H9 (cell line): Measurements from ENCODE around the gene PIK3CD. TPM values are rescaled to one million over a fixed set of nuclear protein-coding genes. Genes with fewer than 3 reads are reported as not detected.

Experiments
- DNase-seq: peaks from one replicate; pipeline ENCODE4 v3.0.0-alpha.2; 2017
- H2AFZ ChIP-seq: one replicate; pipeline ENCODE4 v1.6.1; 2013; ENCODE audit warnings: mild to moderate bottlenecking, low read length, control low read depth, moderate library complexity
- H2AK5ac ChIP-seq: 2 replicates; pipeline ENCODE4 v1.6.1; 2013; ENCODE audit warnings: low read length, control low read depth, mixed read lengths; ENCODE audit not compliant: insufficient read length
- H2BK120ac ChIP-seq: one replicate; pipeline ENCODE4 v1.6.1; 2013; ENCODE audit warnings: low read depth, mild to moderate bottlenecking, low read length, control low read depth, inconsistent platforms; ENCODE audit not compliant: poor library complexity, severe bottlenecking
- H2BK12ac ChIP-seq: 2 replicates; pipeline ENCODE4 v1.6.1; 2013; ENCODE audit warnings: low read length, control low read depth, mixed read lengths, low read depth; ENCODE audit not compliant: insufficient read length
- H2BK15ac ChIP-seq: 2 replicates; pipeline ENCODE4 v1.6.1; 2013; ENCODE audit warnings: low read depth, low read length, control low read depth
- H2BK20ac ChIP-seq: one replicate; pipeline ENCODE4 v1.6.1; 2013; ENCODE audit warnings: low read depth, mild to moderate bottlenecking, low read length, control low read depth, inconsistent platforms; ENCODE audit not compliant: poor library complexity, severe bottlenecking
- H2BK5ac ChIP-seq: 2 replicates; pipeline ENCODE4 v1.6.1; 2013; ENCODE audit warnings: low read length, control low read depth, mixed read lengths; ENCODE audit not compliant: insufficient read length
- H3K14ac ChIP-seq: 2 replicates; pipeline ENCODE4 v1.6.1; 2013; ENCODE audit warnings: low read length, control low read depth; ENCODE audit not compliant: insufficient read depth
- H3K18ac ChIP-seq: 2 replicates; pipeline ENCODE4 v1.6.1; 2013; ENCODE audit warnings: low read depth, mild to moderate bottlenecking, mixed read lengths, low read length, control low read depth; ENCODE audit not compliant: insufficient read length
- H3K23ac ChIP-seq: 2 replicates; pipeline ENCODE4 v1.6.1; 2013; ENCODE audit warnings: low read length, control low read depth, mixed read lengths, low read depth; ENCODE audit not compliant: insufficient read length
- H3K23me2 ChIP-seq: 2 replicates; pipeline ENCODE4 v1.6.1; 2013; ENCODE audit warnings: low read depth, mild to moderate bottlenecking, mixed read lengths, low read length, control low read depth; ENCODE audit not compliant: insufficient read length, poor library complexity, severe bottlenecking
- H3K27ac ChIP-seq: 2 replicates; pipeline ENCODE4 v1.5.1; 2013; ENCODE audit warnings: low read length, control low read depth, mixed read lengths, low read depth; ENCODE audit not compliant: insufficient read length
- H3K27me3 ChIP-seq: 2 replicates; pipeline ENCODE4 v1.6.1; 2013; ENCODE audit warnings: low read length, control low read depth, inconsistent platforms; ENCODE audit not compliant: insufficient read depth
- H3K4ac ChIP-seq: 2 replicates; pipeline ENCODE4 v1.6.1; 2013; ENCODE audit warnings: low read depth, mild to moderate bottlenecking, control low read depth, inconsistent platforms, low read length, moderate library complexity
- H3K4me1 ChIP-seq: 2 replicates; pipeline ENCODE4 v1.6.1; 2013; ENCODE audit warnings: low read length, control low read depth, inconsistent platforms; ENCODE audit not compliant: insufficient read depth
- H3K4me2 ChIP-seq: 2 replicates; pipeline ENCODE4 v1.6.1; 2013; ENCODE audit warnings: low read length, control low read depth, mixed read lengths; ENCODE audit not compliant: insufficient read length, insufficient read depth
- H3K56ac ChIP-seq: 2 replicates; pipeline ENCODE4 v1.6.1; 2013; ENCODE audit warnings: low read depth, mild to moderate bottlenecking, mixed read lengths, low read length, control low read depth; ENCODE audit not compliant: insufficient read length
- H3K79me1 ChIP-seq: 2 replicates; pipeline ENCODE4 v1.6.1; 2013; ENCODE audit warnings: low read depth, mild to moderate bottlenecking, moderate library complexity, low read length, control low read depth, inconsistent platforms; ENCODE audit not compliant: insufficient read depth, poor library complexity, severe bottlenecking
- H3K79me2 ChIP-seq: 2 replicates; pipeline ENCODE4 v1.6.1; 2013; ENCODE audit warnings: low read length, control low read depth, inconsistent platforms; ENCODE audit not compliant: insufficient read depth
- H3K9ac ChIP-seq: 2 replicates; pipeline ENCODE4 v1.6.1; 2013; ENCODE audit warnings: low read length, control low read depth, mixed read lengths; ENCODE audit not compliant: insufficient read length; ENCODE audit errors: extremely low read depth
- H3K9me3 ChIP-seq: one replicate; pipeline ENCODE4 v1.6.1; 2013; ENCODE audit warnings: low read depth, low read length, inconsistent platforms; ENCODE audit not compliant: control insufficient read depth
- H3T11ph ChIP-seq: one replicate; pipeline ENCODE4 v1.6.1; 2013; ENCODE audit warnings: mild to moderate bottlenecking, low read length, control low read depth, inconsistent platforms
- H4K20me1 ChIP-seq: one replicate; pipeline ENCODE4 v1.6.1; 2013; ENCODE audit not compliant: control insufficient read depth, insufficient read length, insufficient read depth
- H4K5ac ChIP-seq: 2 replicates; pipeline ENCODE4 v1.6.1; 2013; ENCODE audit warnings: low read depth, mild to moderate bottlenecking, mixed read lengths, low read length, control low read depth; ENCODE audit not compliant: insufficient read length
- H4K8ac ChIP-seq: replicated peaks from 2 replicates; pipeline ENCODE4 v1.6.1; 2013; ENCODE audit warnings: low read length, control low read depth, mixed read lengths, low read depth; ENCODE audit not compliant: insufficient read length
- H4K91ac ChIP-seq: 2 replicates; pipeline ENCODE4 v1.6.1; 2013; ENCODE audit warnings: low read depth, mild to moderate bottlenecking, moderate library complexity, mixed read lengths, low read length, control low read depth; ENCODE audit not compliant: insufficient read length
- H3K27ac Mint-ChIP-seq, 3 experiments: 2 replicates in 2 of 3; 3 replicates in 1 of 3; pipeline ENCODE4 v1.8.0; 2020 to 2021; ENCODE audit warnings: mixed read lengths in 3 of 3, mild to moderate bottlenecking in 1 of 3, moderate library complexity in 1 of 3
- H3K27me3 Mint-ChIP-seq: 2 replicates; pipeline ENCODE4 v1.8.0; 2021; ENCODE audit warnings: low read depth, mild to moderate bottlenecking, moderate library complexity, mixed read lengths
- H3K36me3 Mint-ChIP-seq, 3 experiments: 2 replicates in 2 of 3; 3 replicates in 1 of 3; pipeline ENCODE4 v1.8.0; 2020 to 2021; ENCODE audit warnings: low read depth in 3 of 3, mixed read lengths in 3 of 3; ENCODE audit not compliant: insufficient read depth in 1 of 3
- H3K4me1 Mint-ChIP-seq, 2 experiments: 2 replicates each; pipeline ENCODE4 v1.8.0; 2020; ENCODE audit warnings: mixed read lengths in 2 of 2
- H3K4me3 Mint-ChIP-seq, 2 experiments: 2 replicates in 1 of 2; 3 replicates in 1 of 2; pipeline ENCODE4 v1.8.0; 2020 to 2021; ENCODE audit warnings: mild to moderate bottlenecking in 2 of 2, mixed read lengths in 2 of 2, moderate library complexity in 1 of 2
- H3K9me3 Mint-ChIP-seq, 2 experiments: 2 replicates in 1 of 2; 3 replicates in 1 of 2; pipeline ENCODE4 v1.8.0; 2020; ENCODE audit warnings: mild to moderate bottlenecking in 2 of 2, mixed read lengths in 2 of 2, moderate library complexity in 1 of 2
- CTCF ChIP-seq: fragments of 200-600 bp; sonication (generic); conservative IDR thresholded peaks from 3 replicates; pipeline ENCODE4 v1.8.0; 2021; ENCODE audit warnings: antibody characterized with exemption, mild to moderate bottlenecking
- WGBS: extraction: QIAGEN DNeasy Blood & Tissue Kit; methylation state at CpG from one replicate; pipeline ENCODE4 v1.1.7; 2013; ENCODE audit warnings: missing lambda C conversion rate, low lambda C conversion rate, mixed read lengths; ENCODE audit not compliant: insufficient read length; ENCODE audit errors: extremely low coverage; 5-methylcytosine and 5-hydroxymethylcytosine counted together
- total RNA-seq: library from RNA; stranded (reverse); gene quantifications from 2 replicates; pipeline ENCODE4 v1.2.1, GENCODE V29; 2021

Gene PIK3CD
- total RNA-seq, 1 experiment from 2014 or later: 10.0 TPM

GRCh38 chr1:9717193-9718005 lies 65.9 kb downstream of the PIK3CD start:
- Histone ChIP-seq H2BK120ac (no peak overlapping the region), H3K56ac (no peak overlapping the region), H3K4me1 (peaks cover 3% of the 10 kb centered on the region; the same call in 1 of the 2 replicates), H2BK15ac (no peak overlapping the region), H3K23me2 (peaks cover 3% of the 10 kb centered on the region), H2BK20ac (no peak overlapping the region), H3K23ac (no peak overlapping the region), H3K79me1 (no peaks in the 10 kb centered on the region), H3K4ac (peak overlapping the region; percentile 57; the same call in 1 of the 2 replicates), H4K5ac (no peak overlapping the region), H3K27ac (no peak overlapping the region), H3K14ac (peak overlapping the region; percentile 25), H3K79me2 (no peaks in the 10 kb centered on the region), H3K4me2 (no peak overlapping the region), H3T11ph (no peak overlapping the region), H2BK5ac (no peak overlapping the region), H4K8ac (no peak overlapping the region), H3K9ac (no peak overlapping the region), H3K27me3 (no peaks in the 10 kb centered on the region), H2AK5ac (no peak overlapping the region), H2AFZ (no peak overlapping the region), H2BK12ac (peak overlapping the region; percentile 38), H4K91ac (peak overlapping the region; percentile 80), H4K20me1 (no peaks in the 10 kb centered on the region), H3K18ac (peak overlapping the region; percentile 56), H3K9me3 (no peaks in the 10 kb centered on the region)
- Mint-ChIP-seq H3K9me3 (no peaks in the 10 kb centered on the region), H3K27ac (peak overlapping the region; percentile 74 to 96 (median 95)), H3K27me3 (no peaks in the 10 kb centered on the region), H3K4me1 (peaks cover 30 to 44% of the 10 kb centered on the region in 2 experiments), H3K4me3 (peak overlapping the region in 1 of 2 experiments; percentile 62; a peak in 1 of 5 replicates), H3K36me3 (peaks cover 3 to 15% (median 6%) of the 10 kb centered on the region in 3 experiments; a peak in 6 of 7 replicates)
- WGBS: no CpG with 5 or more reads among the region's 25 CpGs
- DNase-seq: peak; percentile 78
- no peak; the same call in 2 of the 3 replicates for TF ChIP-seq CTCF
